ENCODE measurements around the gene MROH2A. TPM values are rescaled to one million over a fixed set of nuclear protein-coding genes. Genes with fewer than 3 reads are reported as not detected.
"Not testable (repeated sequence)": the region's sequence is repeated elsewhere in the genome, so short reads cannot be mapped to it uniquely, and the experiment has no call there.

The MROH2A gene
- not detected for total RNA-seq

- ATAC-seq = no peak
- H3K27ac Mint-ChIP-seq = no peak within 1 kb of the TSS
- H3K9me3 Mint-ChIP-seq (ENCODE audit: insufficient read depth) = no peaks in the 10 kb centered on the region
- no peaks in the 10 kb centered on the region for H3K36me3 Mint-ChIP-seq (ENCODE audit: low read depth)
- ChIA-PET CTCF (no interaction called here), POLR2A (interaction anchor here (0.7 kb wide), 1 partner anchor 63 kb away, joined by 3 read pairs; no protein-coding TSS in a partner anchor)
- H3K4me1 Mint-ChIP-seq (ENCODE audit: low read depth) = no peaks in the 10 kb centered on the region
- peaks cover 17% of the 10 kb centered on the region for H3K27me3 Mint-ChIP-seq (ENCODE audit: low read depth)
- no peak within 1 kb of the TSS for H3K4me3 Mint-ChIP-seq
- DNase-seq = no peak
Measured at GRCh38 chr2:233778030-233778429, at the start of gene MROH2A. Gene MROH2A, plus strand, starts transcription at chr2:233778330. Its CDS starts 1,029 bp downstream, at chr2:233779359.

GRCh38 chr2:233728723-233729301 lies 49.3 kb upstream of the MROH2A start, which contains the start of gene UGT1A3:
Gene UGT1A3, plus strand, starts transcription at chr2:233729042. Its CDS starts 85 bp downstream, at chr2:233729127.
- H3K4me3 Mint-ChIP-seq = no peak within 1 kb of the TSS
- CTCF ChIA-PET = interaction anchor here (0.7 kb wide), 1 partner anchor 84 kb away, joined by 3 read pairs; no protein-coding TSS in a partner anchor
- no peaks in the 10 kb centered on the region for H3K36me3 Mint-ChIP-seq (ENCODE audit: low read depth)
- no peak for ATAC-seq
- no peaks in the 10 kb centered on the region for H3K9me3 Mint-ChIP-seq (ENCODE audit: insufficient read depth)
- no peaks in the 10 kb centered on the region for H3K4me1 Mint-ChIP-seq (ENCODE audit: low read depth)
- no peak for DNase-seq
- POLR2A ChIA-PET = no interaction called here
- peaks cover 5% of the 10 kb centered on the region for H3K27me3 Mint-ChIP-seq (ENCODE audit: low read depth)
- no peak within 1 kb of the TSS for H3K27ac Mint-ChIP-seq

GRCh38 chr2:233736868-233737653 lies 41.1 kb upstream of the MROH2A start:
- H3K4me1 Mint-ChIP-seq (ENCODE audit: low read depth); CTCF ChIA-PET; H3K36me3 Mint-ChIP-seq (ENCODE audit: low read depth); POLR2A ChIA-PET; H3K9me3 Mint-ChIP-seq (ENCODE audit: insufficient read depth); H3K27ac Mint-ChIP-seq; H3K4me3 Mint-ChIP-seq; ATAC-seq; DNase-seq: not testable (repeated sequence)
- H3K27me3 Mint-ChIP-seq (ENCODE audit: low read depth) = peaks cover 34% of the 10 kb centered on the region

- H3K4me3 Mint-ChIP-seq = no peak overlapping the region
- CTCF ChIA-PET = no interaction called here
Measured at GRCh38 chr2:233740870-233741269, 37.3 kb upstream of the MROH2A start.

GRCh38 chr2:233743464-233744259 lies 34.5 kb upstream of the MROH2A start:
- DNase-seq (no peak), ATAC-seq (no peak)
- Mint-ChIP-seq H3K36me3 (ENCODE audit: low read depth) (no peaks in the 10 kb centered on the region), H3K4me3 (no peak overlapping the region), H3K27me3 (ENCODE audit: low read depth) (peaks cover 23% of the 10 kb centered on the region), H3K27ac (no peak overlapping the region), H3K4me1 (ENCODE audit: low read depth) (no peaks in the 10 kb centered on the region), H3K9me3 (ENCODE audit: insufficient read depth) (no peaks in the 10 kb centered on the region)
- POLR2A ChIA-PET = no interaction called here
- CTCF ChIA-PET = no interaction called here

More at GRCh38 chr2:233740870-233741269, 37.3 kb upstream of the MROH2A start:
- Mint-ChIP-seq H3K9me3 (ENCODE audit: insufficient read depth) (no peaks in the 10 kb centered on the region), H3K36me3 (ENCODE audit: low read depth) (no peaks in the 10 kb centered on the region), H3K4me1 (ENCODE audit: low read depth) (no peaks in the 10 kb centered on the region), H3K27me3 (ENCODE audit: low read depth) (peaks cover 20% of the 10 kb centered on the region), H3K27ac (no peak overlapping the region)
- no peak for DNase-seq
- no peak for ATAC-seq
- POLR2A ChIA-PET = no interaction called here

- Mint-ChIP-seq H3K9me3 (ENCODE audit: insufficient read depth) (peaks cover 6% of the 10 kb centered on the region), H3K27me3 (ENCODE audit: low read depth) (peaks cover 20% of the 10 kb centered on the region), H3K36me3 (ENCODE audit: low read depth) (no peaks in the 10 kb centered on the region), H3K4me3 (no peak overlapping the region), H3K4me1 (ENCODE audit: low read depth) (no peaks in the 10 kb centered on the region), H3K27ac (no peak overlapping the region)
- ATAC-seq (no peak), DNase-seq (no peak)
- CTCF ChIA-PET = no interaction called here
- POLR2A ChIA-PET = no interaction called here
Measured at GRCh38 chr2:233745073-233745755, 32.9 kb upstream of the MROH2A start.

GRCh38 chr2:233745838-233746237 lies 32.3 kb upstream of the MROH2A start:
- H3K9me3 Mint-ChIP-seq (ENCODE audit: insufficient read depth); DNase-seq; ATAC-seq; CTCF ChIA-PET; H3K4me1 Mint-ChIP-seq (ENCODE audit: low read depth); H3K4me3 Mint-ChIP-seq; H3K36me3 Mint-ChIP-seq (ENCODE audit: low read depth); POLR2A ChIA-PET; H3K27ac Mint-ChIP-seq: not testable (repeated sequence)
- H3K27me3 Mint-ChIP-seq (ENCODE audit: low read depth) = peaks cover 18% of the 10 kb centered on the region

- no peak for DNase-seq
- ATAC-seq = no peak
- ChIA-PET POLR2A (no interaction called here), CTCF (no interaction called here)
- Mint-ChIP-seq H3K4me3 (no peak overlapping the region), H3K36me3 (ENCODE audit: low read depth) (no peaks in the 10 kb centered on the region), H3K27ac (no peak overlapping the region), H3K27me3 (ENCODE audit: low read depth) (peaks cover 10% of the 10 kb centered on the region), H3K9me3 (ENCODE audit: insufficient read depth) (peaks cover 8% of the 10 kb centered on the region), H3K4me1 (ENCODE audit: low read depth) (no peaks in the 10 kb centered on the region)
Measured at GRCh38 chr2:233746475-233747282, 31.5 kb upstream of the MROH2A start.

- ChIA-PET CTCF (no interaction called here), POLR2A (no interaction called here)
- Mint-ChIP-seq H3K36me3 (ENCODE audit: low read depth) (no peaks in the 10 kb centered on the region), H3K4me3 (no peak overlapping the region), H3K27me3 (ENCODE audit: low read depth) (peaks cover 10% of the 10 kb centered on the region), H3K27ac (no peak overlapping the region), H3K4me1 (ENCODE audit: low read depth) (no peaks in the 10 kb centered on the region), H3K9me3 (ENCODE audit: insufficient read depth) (peaks cover 10% of the 10 kb centered on the region)
- DNase-seq (no peak), ATAC-seq (no peak)
Measured at GRCh38 chr2:233747283-233747544, 30.9 kb upstream of the MROH2A start.

GRCh38 chr2:233750689-233751088 lies 27.4 kb upstream of the MROH2A start:
- H3K4me3 Mint-ChIP-seq; H3K27ac Mint-ChIP-seq; H3K27me3 Mint-ChIP-seq (ENCODE audit: low read depth): not testable (repeated sequence)

GRCh38 chr2:233751212-233752009 lies 26.7 kb upstream of the MROH2A start:
- H3K27ac Mint-ChIP-seq; H3K27me3 Mint-ChIP-seq (ENCODE audit: low read depth); H3K4me1 Mint-ChIP-seq (ENCODE audit: low read depth); H3K36me3 Mint-ChIP-seq (ENCODE audit: low read depth); CTCF ChIA-PET; ATAC-seq; POLR2A ChIA-PET; DNase-seq; H3K4me3 Mint-ChIP-seq: not testable (repeated sequence)
- H3K9me3 Mint-ChIP-seq (ENCODE audit: insufficient read depth) = peaks cover 10% of the 10 kb centered on the region

More at GRCh38 chr2:233750689-233751088, 27.4 kb upstream of the MROH2A start:
- ATAC-seq; H3K36me3 Mint-ChIP-seq (ENCODE audit: low read depth); H3K4me1 Mint-ChIP-seq (ENCODE audit: low read depth); POLR2A ChIA-PET; DNase-seq; CTCF ChIA-PET: not testable (repeated sequence)
- H3K9me3 Mint-ChIP-seq (ENCODE audit: insufficient read depth) = peaks cover 10% of the 10 kb centered on the region

Data from activated CD8-positive, alpha-beta T cell treated with anti-CD3 and anti-CD28 coated beads, Interleukin-2, amount 10 ng/mL, durations not matched to agents 7 days and 5 days (primary cell).